Stimulated activated CD8-positive, alpha-beta memory T cell treated with anti-CD3 and anti-CD28 coated beads, Interleukin-7, amount 100 ng/mL, for 24 hours (primary cell): Measurements from ENCODE around the gene NXPH1.

Source experiments
- DNase-seq: peaks from one replicate; pipeline ENCODE4 v3.0.0-alpha.2; 2020; ENCODE audit warnings: low read depth

NXPH1 gene

DNA sequence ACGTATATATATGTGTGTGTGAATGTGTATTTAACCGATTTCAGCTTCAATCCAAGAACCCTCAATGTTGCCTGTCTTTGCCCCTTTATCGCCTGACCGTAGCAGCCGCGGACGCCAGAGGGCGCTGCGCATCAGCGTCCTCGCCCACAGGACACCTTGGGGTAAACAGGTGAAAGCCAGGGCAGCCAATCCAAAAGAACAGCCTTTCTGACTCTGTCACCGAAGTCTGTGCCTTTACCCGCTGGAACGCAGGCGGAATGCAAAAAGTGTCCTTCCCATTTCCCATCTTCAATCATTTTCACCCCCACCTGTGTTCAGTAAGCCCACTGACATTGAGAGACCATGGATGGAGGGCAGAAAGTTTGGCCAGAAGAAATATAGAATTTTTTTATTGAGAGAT, 3.6 kb downstream of the NXPH1 start:
- DNase-seq, result no peak

DNA sequence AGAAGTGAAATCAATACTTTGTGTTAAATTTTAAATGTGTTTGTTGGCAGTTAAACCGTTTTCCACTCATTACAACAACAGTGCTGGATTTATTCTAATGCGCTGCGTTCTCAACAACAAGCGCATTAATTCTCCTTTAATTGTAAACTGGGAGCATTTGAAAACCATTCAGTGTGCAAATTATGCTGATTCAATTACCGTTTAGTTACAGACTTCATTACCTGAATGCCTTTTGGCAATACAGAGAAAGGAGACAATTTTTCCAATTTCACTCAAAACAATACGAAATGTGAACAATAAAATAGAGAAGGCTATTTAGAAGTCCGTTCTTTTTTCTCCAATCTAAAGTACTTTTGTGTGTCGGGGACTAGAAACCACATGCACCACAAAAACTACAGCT, 4.2 kb downstream of the NXPH1 start:
- no peak for DNase-seq

DNA sequence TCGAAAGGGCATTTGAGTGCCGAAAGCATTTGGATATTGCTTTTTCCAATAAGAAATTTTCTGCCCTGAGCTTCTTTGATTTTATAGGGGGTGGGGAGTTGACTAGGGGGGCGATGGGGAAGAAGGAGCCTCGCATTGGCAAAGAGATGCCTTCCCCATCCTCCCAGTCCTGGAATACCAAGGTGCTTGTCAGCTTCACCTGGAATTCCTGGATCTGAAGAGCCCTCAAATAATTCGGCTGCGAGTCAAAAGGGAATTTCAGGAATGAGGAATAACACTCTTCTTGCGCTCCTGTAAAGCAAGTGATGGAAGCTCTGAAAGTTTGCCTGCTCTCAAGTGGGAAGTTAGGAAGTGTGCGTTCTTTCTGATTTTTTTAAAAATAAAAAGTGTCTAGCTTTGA, 7.3 kb downstream of the NXPH1 start:
- no peak for DNase-seq

DNA sequence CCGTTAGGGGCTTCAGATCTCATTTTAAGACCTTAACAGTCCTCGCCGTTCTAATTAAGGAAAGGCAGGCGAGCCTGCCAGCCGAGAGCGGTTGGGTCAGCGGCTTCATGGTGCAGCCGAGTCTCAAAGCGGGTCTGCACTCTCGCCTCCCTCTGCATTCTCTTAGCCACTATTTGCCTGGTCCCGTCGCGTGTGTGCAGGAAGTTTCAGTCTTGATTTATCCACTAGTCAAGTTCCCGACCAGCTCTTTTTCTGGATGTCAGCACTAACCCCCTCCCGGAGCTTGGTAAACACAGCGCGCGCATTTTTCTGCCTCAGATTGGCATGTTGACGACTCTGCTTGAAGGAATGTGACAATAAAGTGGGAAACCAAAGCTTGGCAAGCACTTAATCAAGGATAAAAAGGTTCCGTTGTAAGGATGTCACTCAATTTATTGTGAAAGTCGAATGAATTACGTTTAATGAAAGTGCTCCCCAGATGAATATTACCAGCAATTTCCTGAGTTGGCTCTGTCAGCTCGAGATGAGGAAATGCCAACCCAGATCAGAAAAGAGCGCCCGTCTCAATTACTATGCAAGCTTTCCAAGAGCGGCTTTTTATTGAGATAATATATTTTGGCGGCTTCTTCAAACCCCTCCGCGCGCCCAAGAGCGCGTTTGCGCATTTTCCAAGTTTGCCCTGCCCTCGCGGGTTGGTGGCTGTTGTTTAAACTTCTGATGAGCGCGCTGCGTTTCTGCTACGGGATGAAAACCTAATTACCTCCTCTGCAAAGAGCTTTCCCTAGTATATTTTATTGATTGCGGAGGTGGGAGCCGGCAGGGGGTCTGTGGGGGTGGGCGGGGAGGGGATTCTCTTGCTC, 7.9 kb downstream of the NXPH1 start:
- DNase-seq, result no peak

DNA sequence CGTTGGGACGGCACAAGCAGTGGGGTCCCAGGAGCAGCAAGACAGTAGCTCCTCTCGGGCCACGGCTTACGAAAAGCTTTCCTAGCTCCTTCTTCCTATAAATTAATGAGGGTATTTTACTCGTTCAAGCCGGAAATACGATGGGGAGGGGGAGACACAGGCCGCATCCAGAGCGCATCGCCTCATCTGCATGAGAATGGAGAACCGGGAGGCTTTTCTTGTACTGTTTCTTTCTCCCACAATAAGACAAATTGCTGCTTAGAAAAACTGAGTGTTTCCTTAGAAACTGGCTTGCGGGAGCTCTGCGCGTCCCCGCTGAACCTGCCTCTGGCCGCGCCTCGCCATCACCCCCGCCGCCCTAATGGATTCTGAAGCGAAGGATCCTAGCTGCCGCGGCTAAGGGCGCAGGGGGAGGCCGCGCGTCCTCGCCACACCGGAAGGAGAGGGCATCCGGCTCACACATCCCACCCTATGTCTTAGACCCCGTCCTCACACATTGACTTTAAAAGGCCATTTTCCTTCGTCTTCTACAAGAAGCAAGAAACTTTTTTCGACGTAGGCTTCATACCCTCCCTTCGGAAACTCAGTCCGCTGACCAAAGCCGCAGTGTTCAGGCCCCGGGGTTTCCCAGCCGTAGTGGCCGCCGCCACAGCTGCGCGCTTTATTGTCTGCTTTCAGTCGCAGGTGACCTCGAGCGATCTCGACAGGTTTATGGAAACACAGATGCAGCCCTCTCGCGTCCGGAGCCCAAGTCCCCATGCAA, 8.8 kb downstream of the NXPH1 start:
- no peak for DNase-seq

DNA sequence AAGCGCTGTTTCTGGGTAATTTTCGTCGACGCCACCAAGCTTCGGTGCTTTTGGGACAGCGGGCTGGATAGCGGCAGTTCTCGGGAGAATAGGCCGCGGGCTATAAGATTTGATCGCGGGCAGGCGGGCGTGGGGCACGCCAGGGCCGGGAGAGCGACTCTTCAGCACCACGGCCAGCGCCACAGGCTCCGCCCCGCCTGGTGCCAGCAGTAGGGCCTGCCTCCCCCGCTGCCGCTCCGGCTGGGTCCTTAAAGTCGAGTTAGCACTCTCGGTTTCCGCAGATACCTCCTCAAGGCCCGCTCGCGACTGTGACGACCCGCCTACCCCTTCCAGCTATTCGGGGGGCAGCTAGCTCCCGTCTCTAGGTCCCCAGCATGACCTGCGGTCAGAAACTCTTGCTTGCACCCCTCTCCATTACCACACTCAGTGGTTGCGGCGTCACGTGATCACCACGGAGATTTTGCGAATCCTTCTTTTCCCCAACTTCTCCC, 9.4 kb downstream of the NXPH1 start:
- DNase-seq, result peak; percentile 16

DNA sequence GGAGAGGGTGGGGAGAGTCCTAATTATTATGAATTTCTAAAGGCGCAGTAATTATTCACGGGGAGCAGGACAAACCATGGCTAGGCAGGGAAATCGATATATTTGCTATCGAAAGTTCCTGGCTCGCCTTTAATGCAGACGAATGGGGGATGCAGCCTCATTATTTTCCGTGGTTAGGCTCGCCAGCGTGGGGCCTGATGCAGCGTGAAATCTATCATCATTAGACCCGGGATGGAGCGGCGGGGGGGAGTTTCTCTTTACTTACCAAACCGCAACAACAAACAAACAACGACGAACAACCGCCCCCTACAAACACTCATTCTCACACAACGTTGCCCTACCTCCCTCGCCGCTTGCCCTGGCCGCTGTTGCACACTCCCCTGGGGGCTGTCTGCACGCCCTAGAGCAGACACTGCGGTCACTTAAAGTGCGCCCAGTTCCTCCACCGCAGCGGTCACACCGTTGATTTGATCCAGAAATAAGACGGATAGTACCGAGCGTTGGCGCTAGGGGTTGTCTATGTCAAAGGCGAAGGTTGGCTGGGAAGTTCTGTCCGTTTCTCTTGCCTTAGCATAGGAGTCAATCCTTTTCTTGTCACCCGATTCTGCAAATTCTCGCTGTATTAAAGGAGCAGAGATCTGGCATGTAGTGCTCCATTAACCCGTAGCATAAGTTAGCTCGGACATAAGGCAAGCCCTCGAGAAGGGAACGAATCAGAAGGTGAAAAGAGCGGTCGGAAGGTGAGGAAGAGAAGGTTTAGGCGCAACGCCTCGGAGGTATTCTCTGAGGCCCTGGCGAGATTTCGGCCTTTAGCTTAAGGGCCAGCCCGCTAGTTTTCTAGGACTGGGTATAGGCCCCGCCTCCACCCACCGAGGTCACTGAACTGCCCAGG, 10.4 kb downstream of the NXPH1 start:
- no peak for DNase-seq

DNA sequence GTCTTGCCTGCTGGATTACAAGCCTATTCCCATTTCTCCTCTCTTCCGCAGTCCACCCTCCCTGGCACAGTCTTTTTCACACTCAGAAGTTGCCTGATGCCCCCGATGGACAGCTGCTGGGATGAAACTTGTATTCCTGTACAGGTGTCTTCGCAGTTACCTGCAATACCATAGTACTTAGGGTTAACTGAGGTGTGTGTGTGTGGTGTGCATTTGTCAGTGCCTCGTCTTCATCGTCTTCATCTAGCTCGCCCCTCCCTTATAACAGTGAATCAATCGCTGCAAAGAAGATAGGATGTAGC, 11.0 kb downstream of the NXPH1 start:
- DNase-seq, result no peak

DNA sequence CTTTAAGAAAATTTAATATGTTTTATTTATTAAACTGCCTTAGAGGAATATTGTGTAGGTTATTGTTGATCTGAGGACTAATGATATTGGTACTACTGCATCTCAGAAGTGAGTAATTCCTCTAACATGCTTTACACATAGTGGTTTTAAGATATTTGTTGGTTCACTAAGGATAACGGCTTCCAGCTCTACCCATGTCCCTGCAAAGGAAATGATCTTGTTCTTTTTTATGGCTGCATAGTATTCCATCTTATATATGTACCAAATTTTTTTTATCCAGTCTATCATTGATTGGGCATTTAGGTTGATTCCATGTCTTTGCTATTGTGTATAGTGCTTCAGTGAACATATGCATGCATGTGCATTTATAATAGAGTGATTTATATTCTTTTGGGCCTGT, 20.1 kb downstream of the NXPH1 start:
- no peak for DNase-seq

DNA sequence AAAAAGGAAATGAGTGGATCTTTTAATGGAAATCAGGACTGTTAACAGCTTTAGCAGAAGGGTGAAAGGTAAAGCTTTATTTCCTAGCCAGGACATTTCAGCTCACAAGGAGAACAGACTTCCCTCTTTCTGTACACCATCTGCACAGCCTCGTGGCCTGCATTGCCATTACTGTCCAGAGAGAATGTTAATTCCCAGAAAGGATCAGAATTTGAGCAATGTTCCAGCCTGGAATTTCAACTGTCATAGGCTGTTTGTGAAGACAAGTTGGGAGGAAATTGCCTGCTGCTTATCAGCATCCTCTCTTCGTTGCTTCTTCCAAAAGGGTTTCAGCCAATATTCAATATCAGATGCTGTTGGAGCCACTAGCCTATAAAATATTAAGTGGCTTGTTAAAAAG, 22.0 kb downstream of the NXPH1 start:
- DNase-seq, result no peak

DNA sequence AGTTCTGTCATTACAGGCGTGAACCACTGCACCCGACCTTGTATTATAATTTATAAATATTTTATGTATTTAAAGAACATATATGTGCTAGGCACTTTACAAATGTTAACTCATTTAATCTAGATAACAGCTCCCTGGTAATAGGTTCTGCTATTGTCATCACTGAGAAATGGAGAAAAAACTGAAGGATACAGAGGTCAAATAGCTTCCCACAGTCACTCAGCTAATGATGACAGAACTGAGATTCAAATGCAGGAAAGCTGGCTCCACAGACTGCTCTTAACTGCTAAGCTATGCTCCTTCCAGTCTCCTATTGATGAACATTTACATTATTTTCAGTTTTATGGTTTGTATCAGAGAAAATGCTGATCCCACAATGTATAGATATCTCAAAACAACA, 28.9 kb downstream of the NXPH1 start:
- DNase-seq, result no peak

DNA sequence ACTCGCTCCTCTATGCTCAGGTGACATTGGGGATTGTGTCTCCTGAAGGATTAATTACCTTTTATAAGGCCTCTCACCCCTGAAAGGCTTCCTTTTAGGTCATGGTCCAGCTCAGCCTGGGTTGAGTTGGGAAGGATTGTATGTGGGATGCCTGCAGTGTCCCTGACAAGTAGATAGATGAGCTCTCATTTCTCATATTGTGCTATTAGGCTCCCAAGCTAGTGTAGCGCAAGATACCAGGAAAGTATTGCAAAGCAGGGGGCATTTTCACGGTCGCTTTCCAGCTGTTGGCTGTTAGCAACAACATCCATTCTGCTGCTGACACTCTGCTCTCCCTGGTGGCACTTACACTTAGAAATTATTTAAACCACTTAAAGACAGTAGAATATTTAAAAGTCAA, 31.9 kb downstream of the NXPH1 start:
- no peak for DNase-seq

DNA sequence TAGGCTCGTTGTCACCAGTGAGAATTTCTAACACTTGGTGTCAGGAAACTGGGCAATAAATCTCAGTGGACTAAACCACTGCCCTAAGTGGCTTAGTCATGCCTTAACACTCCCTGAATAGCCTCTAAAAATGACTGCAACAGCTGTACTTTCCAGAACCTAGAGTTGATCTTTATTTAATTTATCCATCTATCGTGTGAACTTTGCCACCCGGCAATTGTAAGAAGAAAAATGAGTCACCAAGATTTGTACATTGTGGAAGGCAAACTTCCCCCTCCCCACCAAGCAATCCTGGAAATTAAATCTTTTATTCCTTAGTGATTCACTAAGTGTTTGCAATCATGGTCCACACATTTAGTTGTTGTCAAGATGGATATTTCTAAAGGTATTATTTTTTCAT, 47.1 kb downstream of the NXPH1 start:
- DNase-seq, result no peak

DNA sequence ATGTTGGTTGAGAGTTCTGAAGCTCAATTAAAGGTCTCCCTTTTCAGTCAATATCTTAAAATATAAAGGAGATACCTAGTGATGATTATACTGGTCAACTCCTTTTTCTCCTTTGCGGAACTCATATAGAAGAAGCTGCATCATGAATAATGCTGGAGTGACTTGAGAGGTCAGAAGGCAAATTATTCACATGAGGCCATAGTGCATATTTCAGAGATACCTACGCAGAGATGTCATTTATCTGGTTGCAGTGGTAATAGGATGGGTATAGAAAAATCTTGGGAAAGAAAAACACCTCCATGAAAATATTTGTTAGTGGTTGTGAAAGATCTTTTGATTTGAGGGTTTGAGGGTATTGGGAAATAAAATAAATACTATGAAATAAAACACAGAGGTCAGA, 47.7 kb downstream of the NXPH1 start:
- DNase-seq, result no peak

DNA sequence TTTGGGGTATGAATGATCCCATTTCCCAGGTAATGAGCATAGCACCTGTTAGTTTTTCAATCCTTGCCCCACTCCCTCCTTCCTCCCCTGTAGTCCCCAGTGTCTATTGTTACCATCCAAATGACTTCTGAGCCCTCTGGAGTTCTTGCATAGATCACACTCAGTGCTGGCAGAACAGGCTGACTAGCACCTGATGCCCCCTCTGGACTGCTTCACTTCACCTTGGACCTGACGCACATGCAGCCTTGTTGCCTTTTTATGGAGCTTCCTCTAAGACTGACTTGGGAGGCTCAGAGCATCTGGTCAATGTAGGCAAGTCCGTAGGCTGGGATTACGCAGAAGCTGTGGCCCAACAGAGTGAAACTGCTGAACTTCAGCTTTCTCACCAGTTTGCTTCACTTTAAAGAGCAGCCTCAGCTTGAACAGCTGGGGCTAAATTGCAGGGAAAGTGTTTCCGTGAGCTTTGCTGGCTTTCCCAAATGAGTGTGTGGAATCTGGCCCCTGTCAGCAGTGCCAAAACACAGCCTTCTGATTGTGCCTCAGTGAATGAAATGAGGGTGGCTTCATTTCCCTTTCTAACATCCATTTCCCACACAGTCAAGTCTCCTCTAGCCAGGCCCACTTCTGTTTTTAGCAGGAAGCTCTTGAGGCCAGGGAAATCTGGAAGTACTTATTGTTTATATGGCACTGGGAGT, 48.5 kb downstream of the NXPH1 start:
- DNase-seq, result no peak

DNA sequence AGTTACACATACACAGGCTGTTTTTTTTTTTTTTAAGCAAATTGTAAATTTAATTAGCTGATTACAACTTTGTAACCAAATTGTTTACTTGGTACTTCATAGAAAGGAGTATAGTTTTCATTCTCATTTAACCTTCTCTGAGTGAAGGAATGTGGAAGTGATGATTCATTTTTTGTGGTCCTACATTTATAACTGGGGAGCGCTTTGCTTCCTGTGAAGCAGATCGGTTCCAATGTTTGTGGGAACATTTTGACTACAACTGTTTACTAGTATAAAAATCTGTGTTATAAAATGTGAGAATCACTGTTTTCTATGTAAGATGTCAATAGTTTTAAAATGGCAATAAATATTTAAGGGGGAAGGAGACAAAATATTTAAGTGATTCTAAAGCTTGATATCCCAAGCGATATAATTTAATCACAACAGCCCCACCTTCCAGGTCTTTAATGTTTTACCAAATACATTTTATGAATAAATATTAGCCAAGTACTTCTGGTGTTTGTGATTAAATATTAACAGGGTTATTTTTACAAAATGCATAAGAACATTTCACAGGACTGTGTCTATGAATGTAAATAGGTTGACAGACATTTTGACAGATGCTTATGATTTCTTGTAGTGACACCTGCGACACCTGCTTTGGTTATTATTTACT, 57.1 kb downstream of the NXPH1 start:
- DNase-seq, result no peak

DNA sequence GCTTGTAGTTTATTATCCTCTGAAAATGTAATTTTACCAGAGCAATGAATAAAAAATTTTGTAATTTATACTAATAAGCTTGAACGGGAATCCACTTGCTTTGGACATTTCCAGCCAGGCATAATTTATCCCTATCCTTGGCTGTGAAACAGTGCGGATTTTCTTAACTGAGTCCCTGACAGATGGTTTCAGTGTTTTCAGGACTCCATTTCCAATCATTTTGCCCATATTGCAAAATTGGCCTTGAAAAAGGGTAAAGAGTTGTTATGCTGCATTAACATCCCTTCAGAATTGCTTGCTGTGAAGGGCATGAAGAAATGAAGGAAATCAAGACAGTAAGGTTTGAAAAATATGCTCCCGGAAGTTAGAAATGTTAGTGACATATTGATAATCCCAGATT, 57.7 kb downstream of the NXPH1 start:
- no peak for DNase-seq

DNA sequence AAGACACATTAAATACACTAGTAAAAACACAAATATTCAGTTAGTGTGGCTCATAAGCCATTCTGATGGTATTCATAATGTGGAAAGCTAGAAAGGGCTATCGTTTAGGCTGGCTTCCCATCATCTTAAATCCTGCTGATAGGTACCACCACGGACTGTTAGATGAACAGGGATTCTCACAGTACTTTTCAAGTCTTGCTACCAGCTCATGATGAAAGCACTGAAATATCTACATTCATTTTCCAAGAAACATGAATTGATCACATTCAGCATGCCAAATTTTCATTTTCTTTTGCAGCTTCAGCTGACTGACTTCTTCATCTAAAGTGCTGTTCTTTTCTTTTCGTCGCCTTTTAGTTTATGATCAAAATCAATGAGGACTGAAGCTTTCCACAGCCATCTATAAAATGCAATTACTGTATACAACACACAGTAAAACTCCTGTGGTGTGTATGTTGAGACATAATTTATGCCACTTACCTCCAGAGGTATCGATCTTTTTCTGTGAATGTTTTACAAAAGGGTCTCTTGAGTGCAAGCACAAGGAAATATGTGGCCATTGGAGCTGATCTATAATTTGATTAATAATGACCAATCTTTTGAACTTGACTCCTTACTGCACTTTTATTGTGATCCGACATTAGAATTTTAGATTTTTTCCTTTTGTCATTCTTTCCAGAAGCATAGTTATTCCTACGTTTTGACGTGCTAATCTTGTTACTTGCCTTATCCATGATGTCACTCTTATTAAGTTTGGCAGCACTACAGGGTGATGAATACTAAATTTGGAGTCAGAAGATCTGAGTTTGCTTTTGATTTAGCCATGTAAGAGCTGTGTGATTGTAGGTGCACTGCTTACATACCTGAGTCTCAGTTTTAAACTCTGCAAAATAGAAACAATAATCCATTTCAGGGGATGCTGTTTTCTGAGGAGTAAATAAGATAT, 58.4 kb downstream of the NXPH1 start:
- DNase-seq, result no peak

DNA sequence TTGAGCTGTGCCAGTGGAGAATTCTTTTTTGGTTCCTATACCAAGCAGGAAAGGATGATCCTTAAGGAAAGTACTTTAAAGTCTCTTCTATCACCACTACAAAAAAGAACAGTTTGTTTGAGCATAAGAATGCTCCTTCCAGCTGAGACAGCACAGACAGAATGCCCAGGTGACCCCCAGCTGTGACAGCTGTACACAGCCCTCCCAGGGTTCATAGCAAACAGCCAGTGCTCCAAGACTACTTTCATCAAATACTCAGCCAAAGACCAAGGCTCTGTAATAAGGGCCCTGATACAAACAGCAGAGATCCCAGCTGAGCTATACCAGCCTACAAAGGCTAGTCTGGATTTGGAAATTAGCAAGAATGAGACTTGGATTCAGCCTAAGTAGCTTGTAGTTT, 65.7 kb downstream of the NXPH1 start:
- DNase-seq, result no peak

DNA sequence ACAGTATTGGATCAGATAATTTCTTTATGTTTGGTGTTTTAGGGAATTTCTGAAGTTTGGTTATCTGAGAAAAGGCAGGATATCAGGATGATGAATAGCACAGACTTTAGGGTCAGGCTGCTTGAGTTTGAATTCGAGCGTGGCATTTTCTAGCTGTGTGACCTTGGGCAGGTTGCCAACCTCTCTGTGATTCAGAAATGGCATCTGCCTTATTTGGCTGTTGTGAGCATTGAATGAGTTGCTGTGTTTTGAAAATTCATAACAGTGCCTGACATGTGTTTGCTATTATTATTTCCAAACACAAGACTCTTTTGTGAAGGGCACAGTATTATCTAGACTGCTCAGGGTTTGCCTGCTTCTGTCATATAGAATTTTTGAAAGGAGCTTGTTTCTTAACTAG, 66.9 kb downstream of the NXPH1 start:
- no peak for DNase-seq
